HFF-Myc (cell line): ENCODE data around the gene PLCB1.

Source experiments
- DNase-seq: peaks from one replicate; pipeline ENCODE4 v3.0.0-alpha.2; 2011; ENCODE audit warnings: low read depth; ENCODE audit errors: extremely low read depth
- H3K4me3 ChIP-seq: replicated peaks from 2 replicates; pipeline ENCODE4 v1.5.1; 2011; ENCODE audit warnings: low read depth, mild to moderate bottlenecking, control low read depth, low read length
- TF ChIP-seq, protein P1 (sequence below): IDR thresholded peaks from 2 replicates; pipeline ENCODE4 v1.5.1; 2012; ENCODE audit warnings: mild to moderate bottlenecking, low read depth, low read length, control low read depth; ENCODE audit errors: missing control alignments

The PLCB1 gene

DNA sequence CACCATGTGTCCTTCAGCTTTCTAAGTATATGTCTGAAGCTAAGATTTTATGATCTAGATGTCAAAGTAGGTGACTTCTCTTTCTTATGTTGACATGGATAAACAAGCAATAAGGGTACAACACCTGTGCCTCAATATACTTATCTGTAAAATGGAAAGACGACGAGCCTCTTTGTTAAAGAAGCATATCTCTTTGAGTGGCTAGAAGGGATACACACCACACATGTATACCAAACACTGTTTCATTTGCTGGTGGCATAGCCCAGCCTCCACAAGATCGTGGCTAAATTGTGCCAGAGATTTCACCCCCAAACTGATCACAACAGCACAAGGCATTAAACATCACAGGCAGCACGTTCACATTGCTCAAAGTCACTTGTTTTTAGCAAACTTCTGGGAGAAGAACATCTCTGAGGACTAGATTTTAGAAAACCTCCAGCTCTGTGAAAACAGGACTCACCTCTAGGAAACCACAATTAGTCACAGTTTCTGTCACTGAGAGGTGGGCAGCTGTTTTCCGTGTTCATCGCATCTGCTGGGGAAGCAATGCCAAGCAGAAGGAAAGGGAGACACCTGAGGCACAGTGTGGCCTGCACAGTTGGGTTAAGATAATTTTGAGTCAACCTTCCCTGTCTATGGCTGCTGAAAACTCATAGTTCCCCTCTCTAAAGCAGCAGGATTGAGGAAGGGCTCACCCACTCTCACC lies 673.8 kb downstream of the PLCB1 start:
- no peak for DNase-seq
- H3K4me3 ChIP-seq = no peak overlapping the region
- TF ChIP-seq, protein P1, sequence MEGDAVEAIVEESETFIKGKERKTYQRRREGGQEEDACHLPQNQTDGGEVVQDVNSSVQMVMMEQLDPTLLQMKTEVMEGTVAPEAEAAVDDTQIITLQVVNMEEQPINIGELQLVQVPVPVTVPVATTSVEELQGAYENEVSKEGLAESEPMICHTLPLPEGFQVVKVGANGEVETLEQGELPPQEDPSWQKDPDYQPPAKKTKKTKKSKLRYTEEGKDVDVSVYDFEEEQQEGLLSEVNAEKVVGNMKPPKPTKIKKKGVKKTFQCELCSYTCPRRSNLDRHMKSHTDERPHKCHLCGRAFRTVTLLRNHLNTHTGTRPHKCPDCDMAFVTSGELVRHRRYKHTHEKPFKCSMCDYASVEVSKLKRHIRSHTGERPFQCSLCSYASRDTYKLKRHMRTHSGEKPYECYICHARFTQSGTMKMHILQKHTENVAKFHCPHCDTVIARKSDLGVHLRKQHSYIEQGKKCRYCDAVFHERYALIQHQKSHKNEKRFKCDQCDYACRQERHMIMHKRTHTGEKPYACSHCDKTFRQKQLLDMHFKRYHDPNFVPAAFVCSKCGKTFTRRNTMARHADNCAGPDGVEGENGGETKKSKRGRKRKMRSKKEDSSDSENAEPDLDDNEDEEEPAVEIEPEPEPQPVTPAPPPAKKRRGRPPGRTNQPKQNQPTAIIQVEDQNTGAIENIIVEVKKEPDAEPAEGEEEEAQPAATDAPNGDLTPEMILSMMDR = no peak

DNA sequence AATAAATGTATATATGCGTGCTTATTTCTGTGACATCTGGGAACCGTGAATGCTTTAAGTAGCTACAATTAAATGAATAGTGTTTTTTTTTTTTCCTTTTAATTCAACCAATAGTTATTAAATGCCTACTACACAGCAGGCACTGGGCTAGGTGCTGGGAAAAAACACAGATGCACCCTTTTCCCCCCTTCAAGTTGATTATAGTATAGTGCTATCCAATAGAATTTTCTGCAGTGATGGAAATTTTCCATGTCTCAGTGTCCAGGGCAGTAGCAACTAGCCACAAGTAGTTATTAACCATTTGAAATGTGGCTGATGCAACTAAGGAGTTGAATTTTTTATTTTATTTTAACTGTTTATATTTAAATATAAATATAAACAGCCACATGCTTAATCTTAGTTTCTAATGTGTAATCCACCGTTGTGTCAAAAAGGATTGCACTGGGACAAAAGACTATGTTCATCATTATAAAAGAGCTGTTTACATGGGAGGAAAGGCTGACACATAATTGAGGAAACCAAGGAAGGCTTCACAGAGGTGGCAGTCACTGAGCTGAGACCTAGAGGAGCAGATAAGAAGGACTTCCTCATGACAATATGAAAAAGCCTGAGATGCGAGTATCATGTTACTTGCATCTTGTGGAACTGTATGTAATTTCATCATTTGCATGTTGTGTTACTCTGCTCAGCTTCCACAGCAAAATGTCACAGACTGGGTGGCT lies 675.6 kb downstream of the PLCB1 start:
- no peak overlapping the region for H3K4me3 ChIP-seq
- DNase-seq = no peak
- TF ChIP-seq, protein P1 = no peak

DNA sequence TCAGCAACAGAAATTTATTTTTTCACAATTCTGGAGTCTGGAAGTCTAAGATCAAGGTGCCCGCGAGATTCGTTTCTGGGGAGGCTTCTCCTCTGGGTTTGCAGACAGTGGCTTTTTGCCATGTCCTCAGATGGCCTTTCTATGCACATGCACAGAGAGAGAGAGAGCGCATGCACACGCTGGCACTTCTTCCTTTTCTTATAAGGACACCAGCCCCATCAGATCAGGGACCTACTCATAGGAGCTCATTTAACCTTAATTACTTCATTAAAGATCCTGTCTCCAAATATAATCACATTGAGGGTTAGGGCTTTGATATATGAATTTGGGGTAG lies 676.1 kb downstream of the PLCB1 start:
- no peak overlapping the region for H3K4me3 ChIP-seq
- TF ChIP-seq, protein P1 = no peak
- no peak for DNase-seq

DNA sequence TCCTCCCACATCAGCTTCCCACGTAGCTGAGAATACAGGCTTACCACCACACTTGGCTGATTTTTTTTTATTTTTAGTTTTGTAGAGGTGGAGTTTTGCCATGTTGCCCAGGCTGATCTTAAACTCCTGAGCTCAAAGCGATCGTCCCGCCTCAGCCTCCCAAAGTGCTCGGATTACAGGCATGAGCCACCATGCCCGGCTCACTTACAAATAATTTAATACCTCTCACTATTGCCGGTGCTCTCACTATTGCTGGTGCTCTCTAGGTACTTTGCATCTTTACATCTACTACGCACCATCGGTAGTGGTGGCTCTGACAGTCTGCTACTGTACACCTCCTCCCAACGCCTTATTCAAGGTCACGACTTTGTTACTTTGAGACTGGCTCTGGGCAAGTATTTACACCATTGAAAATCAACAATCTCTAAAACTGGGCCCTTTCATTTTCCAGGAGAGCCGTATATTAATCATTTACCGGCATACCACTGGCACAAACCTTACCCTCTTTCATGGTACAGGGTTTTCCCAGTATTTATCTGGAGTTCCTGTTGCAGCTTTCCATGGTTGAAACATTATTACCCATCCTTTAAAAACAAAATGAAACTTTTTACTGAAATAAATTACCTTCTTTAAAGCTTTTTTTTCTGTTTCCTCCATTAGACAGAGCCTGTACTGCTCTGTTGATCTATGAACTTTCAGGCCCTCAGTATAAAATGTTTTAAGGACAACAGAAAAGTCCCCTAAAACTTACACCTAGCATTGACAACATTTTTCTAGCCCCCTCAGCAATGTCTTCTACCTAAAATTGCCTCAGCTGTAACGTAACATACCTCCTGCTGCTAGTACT lies 677.3 kb downstream of the PLCB1 start:
- H3K4me3 ChIP-seq = no peak overlapping the region
- TF ChIP-seq, protein P1 = no peak
- no peak for DNase-seq

DNA sequence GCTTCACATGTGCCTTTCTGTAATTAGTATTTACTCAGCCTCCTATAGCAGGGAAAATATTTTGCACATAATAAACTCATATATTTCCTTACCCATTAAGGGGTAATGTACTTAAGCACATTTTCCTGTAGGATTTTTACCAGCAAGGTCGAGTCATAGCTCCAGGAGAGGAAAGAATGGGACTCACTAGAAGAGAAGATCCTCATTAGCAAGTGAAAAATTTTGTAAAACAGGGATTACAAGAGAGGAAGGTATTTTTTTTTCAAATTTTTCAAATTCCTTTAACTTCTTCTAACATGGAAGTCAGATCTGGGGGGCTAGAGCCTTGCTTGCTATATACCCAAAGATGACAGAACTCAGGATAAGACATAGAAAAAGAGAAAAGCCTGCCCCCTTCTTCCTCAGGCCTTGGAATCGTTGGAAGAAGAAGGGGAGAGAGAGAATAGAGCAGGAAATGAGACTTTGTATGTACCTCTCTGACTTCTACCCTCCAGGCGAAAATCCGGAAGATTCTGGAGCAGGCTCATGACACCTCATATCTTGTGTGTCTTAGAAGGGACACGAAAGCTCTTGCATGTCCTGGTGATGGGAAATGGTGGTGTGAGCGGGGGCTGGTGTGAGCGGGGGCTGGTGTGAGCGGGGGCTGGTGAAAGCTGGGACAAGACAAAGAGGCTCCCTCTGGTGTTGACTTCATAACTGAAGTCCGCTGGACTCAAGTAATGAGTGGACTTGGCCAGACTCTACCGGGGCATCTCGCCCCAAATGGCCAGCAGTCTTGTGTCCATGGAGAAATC lies 679.9 kb downstream of the PLCB1 start:
- no peak overlapping the region for H3K4me3 ChIP-seq
- TF ChIP-seq, protein P1 = no peak
- DNase-seq = no peak

DNA sequence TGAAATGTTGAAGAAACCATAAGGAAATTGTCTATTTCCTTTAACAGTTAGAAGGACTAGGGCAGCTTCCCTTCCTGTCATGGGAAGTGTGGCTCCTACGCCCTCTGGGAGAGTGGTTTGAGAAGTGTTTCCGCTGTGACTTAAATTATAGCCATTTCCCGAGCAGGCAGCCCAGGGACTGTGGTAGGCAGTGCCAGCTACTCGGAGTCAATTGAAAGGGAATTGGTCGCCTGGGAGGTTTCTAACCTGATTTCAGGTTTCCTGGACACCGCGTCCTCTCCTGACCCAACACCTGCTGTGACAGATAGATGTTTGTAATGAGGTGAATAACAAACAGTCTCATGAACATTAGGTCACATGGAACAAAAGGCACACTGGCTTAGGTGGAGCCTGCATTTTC lies 680.8 kb downstream of the PLCB1 start:
- DNase-seq = no peak
- TF ChIP-seq, protein P1 = no peak
- H3K4me3 ChIP-seq = no peak overlapping the region
